ENCODE results near the gene MARK1.

MARK1 gene

DNA sequence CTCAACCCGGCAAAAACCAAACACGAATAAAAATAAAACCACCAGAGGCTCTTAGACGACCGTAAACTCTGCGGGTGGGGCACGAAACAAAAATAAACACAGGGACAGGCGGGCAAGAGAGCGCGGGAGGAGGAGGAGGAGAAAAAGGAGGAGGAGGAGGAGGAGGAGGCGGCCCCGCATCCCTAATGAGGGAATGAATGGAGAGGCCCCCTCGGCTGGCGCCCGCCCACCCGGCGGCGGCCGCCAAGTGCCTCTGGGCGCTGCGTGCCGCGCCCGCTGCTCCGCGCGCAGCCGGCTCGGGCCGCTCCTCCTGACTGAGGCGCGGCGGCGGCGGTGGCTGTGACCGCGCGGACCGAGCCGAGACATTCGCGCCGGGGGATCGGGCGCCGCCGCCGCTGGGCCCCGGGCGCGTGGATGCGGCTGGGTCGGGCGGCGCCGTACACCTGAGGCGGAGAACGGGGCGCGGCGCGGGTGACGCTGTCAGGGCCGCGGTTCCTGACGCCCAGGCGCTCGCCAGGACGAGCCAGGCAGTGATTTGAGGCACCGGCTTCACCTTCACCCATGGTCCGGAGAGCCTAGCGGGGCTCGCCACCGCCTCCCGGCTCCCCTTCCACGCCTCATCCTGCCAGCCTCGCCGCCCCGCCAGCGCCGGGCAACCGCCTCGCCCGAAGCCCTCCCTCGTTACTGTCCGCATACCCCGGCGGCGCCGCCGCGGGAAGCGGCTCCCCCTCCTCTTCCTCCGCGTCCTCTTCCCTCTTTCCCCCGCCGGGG lies at the start of gene MARK1:
MARK1 (plus strand) TSS at position 229 of the 771 bp plus-strand sequence. CDS start 687 bp downstream, outside the sequence.
- peak within 1 kb of the TSS; percentile 65 for H3K4me3 ChIP-seq (ENCODE audit: low read depth, low read length)
- TF ChIP-seq, protein P1, sequence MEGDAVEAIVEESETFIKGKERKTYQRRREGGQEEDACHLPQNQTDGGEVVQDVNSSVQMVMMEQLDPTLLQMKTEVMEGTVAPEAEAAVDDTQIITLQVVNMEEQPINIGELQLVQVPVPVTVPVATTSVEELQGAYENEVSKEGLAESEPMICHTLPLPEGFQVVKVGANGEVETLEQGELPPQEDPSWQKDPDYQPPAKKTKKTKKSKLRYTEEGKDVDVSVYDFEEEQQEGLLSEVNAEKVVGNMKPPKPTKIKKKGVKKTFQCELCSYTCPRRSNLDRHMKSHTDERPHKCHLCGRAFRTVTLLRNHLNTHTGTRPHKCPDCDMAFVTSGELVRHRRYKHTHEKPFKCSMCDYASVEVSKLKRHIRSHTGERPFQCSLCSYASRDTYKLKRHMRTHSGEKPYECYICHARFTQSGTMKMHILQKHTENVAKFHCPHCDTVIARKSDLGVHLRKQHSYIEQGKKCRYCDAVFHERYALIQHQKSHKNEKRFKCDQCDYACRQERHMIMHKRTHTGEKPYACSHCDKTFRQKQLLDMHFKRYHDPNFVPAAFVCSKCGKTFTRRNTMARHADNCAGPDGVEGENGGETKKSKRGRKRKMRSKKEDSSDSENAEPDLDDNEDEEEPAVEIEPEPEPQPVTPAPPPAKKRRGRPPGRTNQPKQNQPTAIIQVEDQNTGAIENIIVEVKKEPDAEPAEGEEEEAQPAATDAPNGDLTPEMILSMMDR (IDR thresholded peaks at IDR 0.05; ENCODE audit: low read depth, low read length) = no peak
- DNase-seq (ENCODE audit: low read depth, low spot score) = peak; percentile 30
- in situ Hi-C loops (cut with HindIII; ENCODE audit: low sequenced_read_pairs) = no loop called here

DNA sequence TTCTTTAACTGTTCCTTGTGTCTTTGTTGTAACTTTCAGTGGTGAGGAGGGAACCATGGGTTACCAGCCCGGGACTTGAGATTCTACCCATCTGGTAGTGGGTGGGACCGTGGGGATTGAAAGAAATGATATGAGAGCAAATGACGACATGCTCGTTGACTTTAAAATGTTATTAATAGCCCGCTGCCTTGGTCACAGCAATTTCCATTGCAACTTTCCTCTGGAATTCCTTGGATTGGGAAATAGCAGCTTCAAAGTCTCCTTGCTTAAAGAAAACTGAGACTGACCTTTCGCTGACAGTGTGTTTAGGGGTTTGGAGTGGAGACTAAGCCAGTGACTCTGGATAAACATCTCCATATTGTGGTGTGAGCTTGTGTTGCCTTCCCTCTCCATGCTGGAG lies 44.2 kb upstream of the MARK1 start:
- H3K4me3 ChIP-seq (ENCODE audit: low read depth, low read length) = no peak overlapping the region
- in situ Hi-C loops (cut with HindIII; ENCODE audit: low sequenced_read_pairs) = no loop called here
- TF ChIP-seq, protein P1 (IDR thresholded peaks at IDR 0.05; ENCODE audit: low read depth, low read length) = no peak
- no peak for DNase-seq (ENCODE audit: low read depth, low spot score)

- TF ChIP-seq, protein P1 (IDR thresholded peaks at IDR 0.05; ENCODE audit: low read depth, low read length) = no peak
- H3K4me3 ChIP-seq (ENCODE audit: low read depth, low read length) = no peak overlapping the region
- in situ Hi-C loops (cut with HindIII; ENCODE audit: low sequenced_read_pairs) = no loop called here
- DNase-seq (ENCODE audit: low read depth, low spot score) = no peak
These were observed 43.8 kb upstream of the MARK1 start for GRCh38 chr1:220484135-220484534.

DNA sequence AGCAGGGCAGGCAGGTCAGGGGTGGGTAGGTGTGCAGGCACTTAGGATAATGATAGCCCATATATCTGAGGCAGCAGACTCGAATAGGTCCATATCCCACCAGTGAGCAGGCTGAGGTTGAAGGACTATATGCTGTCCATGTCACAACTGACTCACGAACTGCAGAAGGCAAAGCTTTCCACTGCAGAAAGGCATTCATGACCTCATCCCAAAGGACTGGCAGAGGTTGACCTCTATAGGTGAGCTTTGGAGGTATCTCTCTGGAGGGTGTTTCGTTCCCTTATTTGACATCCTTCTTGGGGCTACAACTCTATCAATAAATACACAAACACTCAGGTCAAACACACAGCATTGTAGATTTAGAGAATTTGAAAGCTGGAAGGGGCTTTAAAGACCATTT lies 42.8 kb upstream of the MARK1 start:
- DNase-seq (ENCODE audit: low read depth, low spot score) = no peak
- no peak overlapping the region for H3K4me3 ChIP-seq (ENCODE audit: low read depth, low read length)
- TF ChIP-seq, protein P1 (IDR thresholded peaks at IDR 0.05; ENCODE audit: low read depth, low read length) = no peak
- in situ Hi-C loops (cut with HindIII; ENCODE audit: low sequenced_read_pairs) = no loop called here

- no peak overlapping the region for H3K4me3 ChIP-seq (ENCODE audit: low read depth, low read length)
- TF ChIP-seq, protein P1 (IDR thresholded peaks at IDR 0.05; ENCODE audit: low read depth, low read length) = no peak
- in situ Hi-C loops (cut with HindIII; ENCODE audit: low sequenced_read_pairs) = no loop called here
- no peak for DNase-seq (ENCODE audit: low read depth, low spot score)
These were observed 42.1 kb upstream of the MARK1 start for GRCh38 chr1:220485791-220486190.

DNA sequence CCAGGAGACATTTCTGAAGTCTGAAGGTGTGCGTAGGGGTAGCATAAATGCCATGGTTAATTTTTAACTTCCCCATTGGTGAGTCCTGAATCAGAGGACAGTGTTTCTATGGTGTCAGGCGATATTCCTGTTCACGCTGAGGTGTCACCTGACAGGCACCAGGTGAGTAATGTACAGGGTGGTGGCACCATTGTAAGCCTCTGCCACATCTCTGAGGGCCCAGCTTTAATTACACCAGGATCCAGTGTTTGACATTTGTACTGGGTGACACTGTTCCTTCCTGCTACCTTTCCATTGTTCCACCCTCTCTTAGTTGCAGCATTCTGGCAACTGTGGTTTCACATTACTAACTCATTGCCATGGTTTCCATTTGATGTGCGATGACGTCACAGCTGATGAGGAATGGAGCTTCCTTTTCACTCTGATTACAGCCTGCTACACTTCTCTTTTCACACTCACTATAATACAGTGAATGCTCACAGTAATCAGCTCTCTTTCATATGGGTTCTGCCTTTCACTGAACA lies 40.6 kb upstream of the MARK1 start:
- in situ Hi-C loops (cut with HindIII; ENCODE audit: low sequenced_read_pairs) = no loop called here
- TF ChIP-seq, protein P1 (IDR thresholded peaks at IDR 0.05; ENCODE audit: low read depth, low read length) = no peak
- H3K4me3 ChIP-seq (ENCODE audit: low read depth, low read length) = no peak overlapping the region
- DNase-seq (ENCODE audit: low read depth, low spot score) = peak; percentile 40

Measured in astrocyte of the spinal cord (primary cell).